ENCODE results near the gene SRRM1.

DNA sequence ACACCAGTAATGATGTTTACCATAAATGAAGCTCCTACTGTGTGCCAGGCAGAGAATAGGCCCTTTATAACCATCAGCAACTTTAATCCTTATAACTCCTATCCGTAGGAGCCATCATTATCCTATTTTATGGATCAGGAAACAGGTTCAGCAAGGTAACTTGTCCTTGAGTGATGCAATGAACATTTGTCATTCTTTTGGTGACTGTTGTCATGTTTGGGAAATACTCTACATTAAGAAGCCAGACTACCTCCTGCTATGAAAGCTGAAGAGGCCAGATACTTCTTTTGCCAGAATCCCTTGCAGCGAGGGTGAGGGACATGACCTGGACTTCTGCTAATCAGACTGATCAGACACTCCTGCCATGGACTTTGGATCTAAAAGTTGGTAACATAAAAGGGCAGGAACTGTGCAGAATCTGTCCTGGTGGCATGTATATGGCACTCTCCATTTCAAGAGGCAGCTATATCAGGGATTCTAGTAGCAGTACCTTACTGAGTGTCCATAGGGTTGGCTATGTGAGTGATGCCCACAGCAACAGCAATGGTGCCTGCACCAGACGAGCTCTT lies 33.1 kb upstream of the SRRM1 start:
- TF ChIP-seq, protein P1, sequence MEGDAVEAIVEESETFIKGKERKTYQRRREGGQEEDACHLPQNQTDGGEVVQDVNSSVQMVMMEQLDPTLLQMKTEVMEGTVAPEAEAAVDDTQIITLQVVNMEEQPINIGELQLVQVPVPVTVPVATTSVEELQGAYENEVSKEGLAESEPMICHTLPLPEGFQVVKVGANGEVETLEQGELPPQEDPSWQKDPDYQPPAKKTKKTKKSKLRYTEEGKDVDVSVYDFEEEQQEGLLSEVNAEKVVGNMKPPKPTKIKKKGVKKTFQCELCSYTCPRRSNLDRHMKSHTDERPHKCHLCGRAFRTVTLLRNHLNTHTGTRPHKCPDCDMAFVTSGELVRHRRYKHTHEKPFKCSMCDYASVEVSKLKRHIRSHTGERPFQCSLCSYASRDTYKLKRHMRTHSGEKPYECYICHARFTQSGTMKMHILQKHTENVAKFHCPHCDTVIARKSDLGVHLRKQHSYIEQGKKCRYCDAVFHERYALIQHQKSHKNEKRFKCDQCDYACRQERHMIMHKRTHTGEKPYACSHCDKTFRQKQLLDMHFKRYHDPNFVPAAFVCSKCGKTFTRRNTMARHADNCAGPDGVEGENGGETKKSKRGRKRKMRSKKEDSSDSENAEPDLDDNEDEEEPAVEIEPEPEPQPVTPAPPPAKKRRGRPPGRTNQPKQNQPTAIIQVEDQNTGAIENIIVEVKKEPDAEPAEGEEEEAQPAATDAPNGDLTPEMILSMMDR (conservative IDR thresholded peaks at IDR 0.05; ENCODE audit: low read depth in 2 of 2): no peak
- TF ChIP-seq POLR2AphosphoS5 (IDR thresholded peaks at IDR 0.05; ENCODE audit: low read depth): no peak
- no peak for TF ChIP-seq EZH2 (IDR thresholded peaks at IDR 0.05; ENCODE audit: low read depth, unreplicated experiment)
- TF ChIP-seq, protein P2, sequence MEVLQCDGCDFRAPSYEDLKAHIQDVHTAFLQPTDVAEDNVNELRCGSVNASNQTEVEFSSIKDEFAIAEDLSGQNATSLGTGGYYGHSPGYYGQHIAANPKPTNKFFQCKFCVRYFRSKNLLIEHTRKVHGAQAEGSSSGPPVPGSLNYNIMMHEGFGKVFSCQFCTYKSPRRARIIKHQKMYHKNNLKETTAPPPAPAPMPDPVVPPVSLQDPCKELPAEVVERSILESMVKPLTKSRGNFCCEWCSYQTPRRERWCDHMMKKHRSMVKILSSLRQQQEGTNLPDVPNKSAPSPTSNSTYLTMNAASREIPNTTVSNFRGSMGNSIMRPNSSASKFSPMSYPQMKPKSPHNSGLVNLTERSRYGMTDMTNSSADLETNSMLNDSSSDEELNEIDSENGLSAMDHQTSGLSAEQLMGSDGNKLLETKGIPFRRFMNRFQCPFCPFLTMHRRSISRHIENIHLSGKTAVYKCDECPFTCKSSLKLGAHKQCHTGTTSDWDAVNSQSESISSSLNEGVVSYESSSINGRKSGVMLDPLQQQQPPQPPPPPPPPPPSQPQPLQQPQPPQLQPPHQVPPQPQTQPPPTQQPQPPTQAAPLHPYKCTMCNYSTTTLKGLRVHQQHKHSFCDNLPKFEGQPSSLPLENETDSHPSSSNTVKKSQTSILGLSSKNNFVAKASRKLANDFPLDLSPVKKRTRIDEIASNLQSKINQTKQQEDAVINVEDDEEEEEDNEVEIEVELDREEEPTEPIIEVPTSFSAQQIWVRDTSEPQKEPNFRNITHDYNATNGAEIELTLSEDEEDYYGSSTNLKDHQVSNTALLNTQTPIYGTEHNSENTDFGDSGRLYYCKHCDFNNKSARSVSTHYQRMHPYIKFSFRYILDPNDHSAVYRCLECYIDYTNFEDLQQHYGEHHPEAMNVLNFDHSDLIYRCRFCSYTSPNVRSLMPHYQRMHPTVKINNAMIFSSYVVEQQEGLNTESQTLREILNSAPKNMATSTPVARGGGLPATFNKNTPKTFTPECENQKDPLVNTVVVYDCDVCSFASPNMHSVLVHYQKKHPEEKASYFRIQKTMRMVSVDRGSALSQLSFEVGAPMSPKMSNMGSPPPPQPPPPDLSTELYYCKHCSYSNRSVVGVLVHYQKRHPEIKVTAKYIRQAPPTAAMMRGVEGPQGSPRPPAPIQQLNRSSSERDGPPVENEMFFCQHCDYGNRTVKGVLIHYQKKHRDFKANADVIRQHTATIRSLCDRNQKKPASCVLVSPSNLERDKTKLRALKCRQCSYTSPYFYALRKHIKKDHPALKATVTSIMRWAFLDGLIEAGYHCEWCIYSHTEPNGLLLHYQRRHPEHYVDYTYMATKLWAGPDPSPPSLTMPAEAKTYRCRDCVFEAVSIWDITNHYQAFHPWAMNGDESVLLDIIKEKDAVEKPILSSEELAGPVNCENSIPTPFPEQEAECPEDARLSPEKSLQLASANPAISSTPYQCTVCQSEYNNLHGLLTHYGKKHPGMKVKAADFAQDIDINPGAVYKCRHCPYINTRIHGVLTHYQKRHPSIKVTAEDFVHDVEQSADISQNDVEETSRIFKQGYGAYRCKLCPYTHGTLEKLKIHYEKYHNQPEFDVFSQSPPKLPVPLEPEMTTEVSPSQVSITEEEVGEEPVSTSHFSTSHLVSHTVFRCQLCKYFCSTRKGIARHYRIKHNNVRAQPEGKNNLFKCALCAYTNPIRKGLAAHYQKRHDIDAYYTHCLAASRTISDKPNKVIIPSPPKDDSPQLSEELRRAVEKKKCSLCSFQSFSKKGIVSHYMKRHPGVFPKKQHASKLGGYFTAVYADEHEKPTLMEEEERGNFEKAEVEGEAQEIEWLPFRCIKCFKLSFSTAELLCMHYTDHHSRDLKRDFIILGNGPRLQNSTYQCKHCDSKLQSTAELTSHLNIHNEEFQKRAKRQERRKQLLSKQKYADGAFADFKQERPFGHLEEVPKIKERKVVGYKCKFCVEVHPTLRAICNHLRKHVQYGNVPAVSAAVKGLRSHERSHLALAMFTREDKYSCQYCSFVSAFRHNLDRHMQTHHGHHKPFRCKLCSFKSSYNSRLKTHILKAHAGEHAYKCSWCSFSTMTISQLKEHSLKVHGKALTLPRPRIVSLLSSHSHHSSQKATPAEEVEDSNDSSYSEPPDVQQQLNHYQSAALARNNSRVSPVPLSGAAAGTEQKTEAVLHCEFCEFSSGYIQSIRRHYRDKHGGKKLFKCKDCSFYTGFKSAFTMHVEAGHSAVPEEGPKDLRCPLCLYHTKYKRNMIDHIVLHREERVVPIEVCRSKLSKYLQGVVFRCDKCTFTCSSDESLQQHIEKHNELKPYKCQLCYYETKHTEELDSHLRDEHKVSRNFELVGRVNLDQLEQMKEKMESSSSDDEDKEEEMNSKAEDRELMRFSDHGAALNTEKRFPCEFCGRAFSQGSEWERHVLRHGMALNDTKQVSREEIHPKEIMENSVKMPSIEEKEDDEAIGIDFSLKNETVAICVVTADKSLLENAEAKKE (CRISPR knock-in tag; IDR thresholded peaks at IDR 0.05): no peak
- TF ChIP-seq NANOG (IDR thresholded peaks at IDR 0.05; ENCODE audit: borderline replicate concordance): no peak
- TF ChIP-seq, protein P3, sequence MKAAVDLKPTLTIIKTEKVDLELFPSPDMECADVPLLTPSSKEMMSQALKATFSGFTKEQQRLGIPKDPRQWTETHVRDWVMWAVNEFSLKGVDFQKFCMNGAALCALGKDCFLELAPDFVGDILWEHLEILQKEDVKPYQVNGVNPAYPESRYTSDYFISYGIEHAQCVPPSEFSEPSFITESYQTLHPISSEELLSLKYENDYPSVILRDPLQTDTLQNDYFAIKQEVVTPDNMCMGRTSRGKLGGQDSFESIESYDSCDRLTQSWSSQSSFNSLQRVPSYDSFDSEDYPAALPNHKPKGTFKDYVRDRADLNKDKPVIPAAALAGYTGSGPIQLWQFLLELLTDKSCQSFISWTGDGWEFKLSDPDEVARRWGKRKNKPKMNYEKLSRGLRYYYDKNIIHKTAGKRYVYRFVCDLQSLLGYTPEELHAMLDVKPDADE (IDR thresholded peaks at IDR 0.05): no peak
